CD4-positive, alpha-beta T cell (primary cell): Measurements from ENCODE around the gene NKAIN2. TPM values are rescaled to one million over a fixed set of nuclear protein-coding genes. Genes with fewer than 3 reads are reported as not detected.

Experiments used
- ATAC-seq: fragments of 200-7000 bp; cut with Tn5 transposase; one replicate; pipeline ENCODE4 v1.10.0; 2022; ENCODE audit warnings: mild to moderate bottlenecking; ENCODE audit not compliant: poor library complexity
- CTCF ChIA-PET: fragments of 350-600 bp; sonication (Branson Sonifier 250); formaldehyde crosslinking; loops from one replicate; lab custom pipeline; 2021; ENCODE audit warnings: antibody characterized with exemption, inconsistent platforms; lab: Charles Lee
- POLR2A ChIA-PET: fragments of 350-600 bp; sonication (Branson Sonifier 250); formaldehyde crosslinking; loops from one replicate; lab custom pipeline; 2021; ENCODE audit warnings: antibody characterized with exemption, inconsistent platforms; lab: Charles Lee
- DNase-seq, 14 experiments: peaks; one replicate each; pipeline ENCODE4 v3.0.0-alpha.2; 2013 to 2020; ENCODE audit warnings: mixed read lengths in 2 of 14
- H3K27ac ChIP-seq, 2 donors: one replicate each; pipeline versions ENCODE4 v1.5.1 to v1.7.0; 2013; ENCODE audit warnings: low read length in 2 of 2, low read depth in 1 of 2, mild to moderate bottlenecking in 1 of 2
- H3K27me3 ChIP-seq, 2 experiments: 1 replicate in 1 of 2; 2 replicates in 1 of 2; pipeline versions ENCODE4 v1.6.1 to v1.7.0; 2013; ENCODE audit warnings: low read length in 2 of 2, control low read depth in 1 of 2, mild to moderate bottlenecking in 1 of 2, moderate library complexity in 1 of 2; ENCODE audit not compliant: insufficient read depth in 2 of 2, control insufficient read depth in 1 of 2
- H3K36me3 ChIP-seq: one replicate; pipeline ENCODE4 v1.6.1; 2013; ENCODE audit warnings: low read length, control low read depth; ENCODE audit not compliant: insufficient read depth
- H3K4me1 ChIP-seq: one replicate; pipeline ENCODE4 v1.6.1; 2013; ENCODE audit warnings: low read length, control low read depth; ENCODE audit not compliant: insufficient read depth
- H3K4me3 ChIP-seq: one replicate; pipeline ENCODE4 v1.5.1; 2013; ENCODE audit warnings: mild to moderate bottlenecking, low read length, moderate library complexity
- H3K9me3 ChIP-seq, 2 experiments: 1 replicate in 1 of 2; 2 replicates in 1 of 2; pipeline versions ENCODE4 v1.6.1 to v1.7.0; 2013; ENCODE audit warnings: low read length in 2 of 2, mild to moderate bottlenecking in 2 of 2, control low read depth in 1 of 2, moderate library complexity in 1 of 2; ENCODE audit not compliant: control insufficient read depth in 1 of 2, insufficient read depth in 1 of 2
- H3K27ac Mint-ChIP-seq: one replicate; pipeline ENCODE4 v1.8.0; 2020; ENCODE audit warnings: mixed read lengths
- H3K27me3 Mint-ChIP-seq: one replicate; pipeline ENCODE4 v1.8.0; 2021; ENCODE audit warnings: mixed read lengths
- H3K36me3 Mint-ChIP-seq: one replicate; pipeline ENCODE4 v1.8.0; 2021; ENCODE audit warnings: low read depth, mixed read lengths
- H3K4me1 Mint-ChIP-seq: one replicate; pipeline ENCODE4 v1.8.0; 2021; ENCODE audit warnings: low read depth, mixed read lengths
- H3K4me3 Mint-ChIP-seq: one replicate; pipeline ENCODE4 v1.8.0; 2020; ENCODE audit warnings: mild to moderate bottlenecking, mixed read lengths
- H3K9me3 Mint-ChIP-seq: one replicate; pipeline ENCODE4 v1.8.0; 2020; ENCODE audit warnings: mixed read lengths
- intact Hi-C, 2 experiments: fragments of 100-400 bp; cut with DNase I in 1 of 2; cut with micrococcal nuclease in 1 of 2; formaldehyde crosslinking; loops; one replicate each; pipeline versions ENCODE4 v1.15.1 to v1.9.0; 2023 to 2025; cut with DNase I, micrococcal nuclease
- total RNA-seq, 174 experiments: library from RNA in 2 of 174; stranded (reverse) in 2 of 174; gene quantifications; one replicate each; pipeline ENCODE4 v1.2.3 and lab custom pipeline; 2021 to 2026
- TF ChIP-seq, protein P1 (sequence below): fragments of 200-600 bp; IDR thresholded peaks from one replicate; pipeline ENCODE4 v1.8.0; 2022; ENCODE audit warnings: antibody characterized with exemption, mild to moderate bottlenecking

The NKAIN2 gene
- total RNA-seq, 2 experiments from 2014 or later: not detected

DNA sequence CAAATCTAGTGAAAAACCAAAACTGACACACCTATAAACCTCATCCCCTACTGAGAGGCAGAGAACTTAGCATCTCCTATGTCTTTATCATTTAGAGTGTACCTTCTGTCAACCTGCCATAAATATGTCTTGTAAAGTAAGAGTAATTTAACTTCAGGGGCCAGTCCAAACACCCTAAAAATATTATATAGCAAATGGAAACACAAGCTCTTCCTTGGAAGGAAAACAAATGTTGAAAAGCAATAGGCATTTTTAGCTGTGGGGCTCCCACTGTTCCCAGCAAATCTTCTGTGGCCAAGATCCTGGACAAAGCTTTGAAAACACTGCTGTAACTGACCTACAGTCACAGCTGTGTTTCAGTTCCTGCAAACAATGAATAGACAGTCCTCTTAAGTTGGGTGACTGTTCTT lies 1018.5 kb downstream of the NKAIN2 start:
- Histone ChIP-seq H3K27ac (no peak overlapping the region), H3K4me3 (no peak overlapping the region), H3K36me3 (no peaks in the 10 kb centered on the region), H3K4me1 (no peaks in the 10 kb centered on the region), H3K9me3 (no peaks in the 10 kb centered on the region), H3K27me3 (no peaks in the 10 kb centered on the region)
- DNase-seq (no peak), ATAC-seq (no peak)
- Mint-ChIP-seq H3K4me3 (no peak overlapping the region), H3K36me3 (no peaks in the 10 kb centered on the region), H3K4me1 (no peaks in the 10 kb centered on the region), H3K27me3 (no peaks in the 10 kb centered on the region), H3K27ac (no peak overlapping the region), H3K9me3 (no peaks in the 10 kb centered on the region)
- intact Hi-C loops: no loop called here
- TF ChIP-seq, protein P1, sequence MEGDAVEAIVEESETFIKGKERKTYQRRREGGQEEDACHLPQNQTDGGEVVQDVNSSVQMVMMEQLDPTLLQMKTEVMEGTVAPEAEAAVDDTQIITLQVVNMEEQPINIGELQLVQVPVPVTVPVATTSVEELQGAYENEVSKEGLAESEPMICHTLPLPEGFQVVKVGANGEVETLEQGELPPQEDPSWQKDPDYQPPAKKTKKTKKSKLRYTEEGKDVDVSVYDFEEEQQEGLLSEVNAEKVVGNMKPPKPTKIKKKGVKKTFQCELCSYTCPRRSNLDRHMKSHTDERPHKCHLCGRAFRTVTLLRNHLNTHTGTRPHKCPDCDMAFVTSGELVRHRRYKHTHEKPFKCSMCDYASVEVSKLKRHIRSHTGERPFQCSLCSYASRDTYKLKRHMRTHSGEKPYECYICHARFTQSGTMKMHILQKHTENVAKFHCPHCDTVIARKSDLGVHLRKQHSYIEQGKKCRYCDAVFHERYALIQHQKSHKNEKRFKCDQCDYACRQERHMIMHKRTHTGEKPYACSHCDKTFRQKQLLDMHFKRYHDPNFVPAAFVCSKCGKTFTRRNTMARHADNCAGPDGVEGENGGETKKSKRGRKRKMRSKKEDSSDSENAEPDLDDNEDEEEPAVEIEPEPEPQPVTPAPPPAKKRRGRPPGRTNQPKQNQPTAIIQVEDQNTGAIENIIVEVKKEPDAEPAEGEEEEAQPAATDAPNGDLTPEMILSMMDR: no peak
- ChIA-PET CTCF (no interaction called here), POLR2A (no interaction called here)

DNA sequence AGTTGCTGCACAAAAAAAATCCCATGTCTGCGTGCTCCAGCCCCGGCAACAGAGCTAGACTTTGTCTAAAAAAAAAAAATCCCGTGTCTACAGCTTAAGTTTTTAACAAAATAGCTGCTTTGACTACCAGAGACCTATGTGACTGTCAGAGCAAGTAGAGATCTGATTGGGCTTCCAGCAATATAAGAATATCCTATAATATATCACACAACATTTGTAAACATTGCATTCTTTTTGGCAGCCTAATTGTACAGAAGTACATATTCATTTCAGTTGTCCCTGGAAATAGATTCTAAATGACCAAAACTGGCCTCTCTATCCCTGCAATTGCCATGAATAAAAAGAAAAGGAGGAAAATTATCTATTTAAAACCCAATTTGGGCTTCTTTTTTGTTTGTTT lies 1019.1 kb downstream of the NKAIN2 start:
- TF ChIP-seq, protein P1: no peak
- no peaks in the 10 kb centered on the region for H3K27me3 Mint-ChIP-seq
- CTCF ChIA-PET: no interaction called here
- H3K4me1 ChIP-seq: no peaks in the 10 kb centered on the region
- H3K36me3 Mint-ChIP-seq: no peaks in the 10 kb centered on the region
- no peaks in the 10 kb centered on the region for H3K4me1 Mint-ChIP-seq
- POLR2A ChIA-PET: no interaction called here
- no peaks in the 10 kb centered on the region for H3K9me3 Mint-ChIP-seq
- ATAC-seq (no peak), DNase-seq (no peak)
- no peaks in the 10 kb centered on the region for H3K9me3 ChIP-seq
- H3K27me3 ChIP-seq: no peaks in the 10 kb centered on the region
- no peak overlapping the region for H3K27ac ChIP-seq
- H3K36me3 ChIP-seq: no peaks in the 10 kb centered on the region
- no peak overlapping the region for H3K27ac Mint-ChIP-seq
- no peak overlapping the region for H3K4me3 Mint-ChIP-seq
- no peak overlapping the region for H3K4me3 ChIP-seq
- intact Hi-C loops: no loop called here

DNA sequence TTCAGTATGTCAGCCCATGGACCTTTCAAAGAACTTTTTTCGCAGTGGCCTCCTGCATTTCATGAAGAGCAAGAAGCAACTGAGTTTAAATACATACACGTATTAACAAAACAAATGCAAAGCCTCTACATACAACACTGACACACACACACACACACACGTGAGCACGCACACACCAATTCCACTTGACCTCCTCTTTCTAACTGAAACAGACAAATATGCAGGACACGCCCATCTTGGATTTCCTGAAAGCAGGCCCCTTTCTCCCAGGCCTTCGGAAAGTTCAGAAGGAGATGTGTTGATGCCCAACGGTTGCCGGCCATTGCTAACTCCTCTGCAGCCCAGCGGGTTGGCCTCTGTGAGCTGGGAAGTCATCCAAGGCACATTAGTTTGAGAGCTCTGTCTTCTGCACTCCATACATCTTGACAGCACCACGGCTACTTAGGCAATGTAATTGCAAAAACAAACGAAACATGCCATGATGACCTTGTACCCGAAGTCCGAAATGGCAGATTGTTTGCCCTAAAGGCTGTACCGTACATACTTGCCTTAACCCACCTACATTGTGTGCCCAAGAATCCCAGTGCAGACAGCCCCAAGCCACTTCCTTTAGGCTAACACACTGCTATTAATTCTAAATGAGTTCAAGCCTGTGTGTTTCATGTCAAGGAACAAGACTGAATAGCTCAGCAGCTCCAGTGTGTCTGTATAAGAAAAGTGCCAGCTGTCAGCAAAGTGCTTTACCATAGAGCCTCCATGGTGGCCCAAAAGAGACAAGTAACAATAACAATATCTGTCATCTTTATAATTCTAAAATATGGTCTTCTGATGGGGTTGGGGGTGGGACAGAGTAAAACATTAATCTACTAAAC lies 1019.8 kb downstream of the NKAIN2 start:
- DNase-seq: no peak
- Mint-ChIP-seq H3K4me1 (no peaks in the 10 kb centered on the region), H3K4me3 (no peak overlapping the region), H3K27me3 (no peaks in the 10 kb centered on the region), H3K36me3 (no peaks in the 10 kb centered on the region), H3K9me3 (no peaks in the 10 kb centered on the region), H3K27ac (no peak overlapping the region)
- ChIA-PET POLR2A (no interaction called here), CTCF (no interaction called here)
- H3K9me3 ChIP-seq: no peaks in the 10 kb centered on the region
- no peak overlapping the region for H3K27ac ChIP-seq
- ATAC-seq: no peak
- no peaks in the 10 kb centered on the region for H3K4me1 ChIP-seq
- H3K36me3 ChIP-seq: no peaks in the 10 kb centered on the region
- TF ChIP-seq, protein P1: no peak
- intact Hi-C loops: no loop called here
- no peaks in the 10 kb centered on the region for H3K27me3 ChIP-seq
- H3K4me3 ChIP-seq: no peak overlapping the region
